HCT116 (cell line): ENCODE results near the gene DMRT3. TPM values are rescaled to one million over a fixed set of nuclear protein-coding genes. Genes with fewer than 3 reads are reported as not detected.

ENCODE experiments used
- ATAC-seq: fragments of 200-7000 bp; cut with Tn5 transposase; 2 replicates; pipeline ENCODE4 v1.9.1; 2020; ENCODE audit warnings: mild to moderate bottlenecking, moderate library complexity
- BruUV-seq: library from RNA; stranded (reverse); fragments of 400-500 nt; replicated peaks from 2 replicates; lab custom pipeline; 2021; lab: Mats Ljungman, UMichigan
- CTCF ChIA-PET: fragments of 300-600 bp; sonication (Branson Sonifier 250); formaldehyde crosslinking; loops from one replicate; lab custom pipeline; 2021; ENCODE audit warnings: antibody characterized with exemption; lab: Charles Lee
- POLR2A ChIA-PET: fragments of 300-600, 350-600 bp; sonication (Branson Sonifier 250); formaldehyde crosslinking; loops from one replicate; lab custom pipeline; 2021; ENCODE audit warnings: antibody characterized with exemption; lab: Charles Lee
- RAD21 ChIA-PET, 2 experiments: fragments of 300-600 bp; sonication (Branson Sonifier 250); formaldehyde crosslinking; loops; one replicate each; lab custom pipeline; 2023; ENCODE audit warnings: low total read pairs in 2 of 2; ENCODE audit not compliant: uncharacterized antibody in 2 of 2, unreplicated experiment in 2 of 2, low non-redundant PET in 1 of 2; lab: Charles Lee
- DNase-seq: peaks from one replicate; pipeline ENCODE4 v3.0.0-alpha.2; 2010; ENCODE audit warnings: low read depth, low spot score
- H2AFZ ChIP-seq: fragments of 200-600 bp; shearing (Covaris generic), sonication (generic); 2 replicates; pipeline ENCODE4 v1.6.1; 2017; ENCODE audit warnings: low read depth, mixed run types, mixed read lengths, antibody characterized with exemption, low read length; ENCODE audit not compliant: poor library complexity, severe bottlenecking
- H3K27ac ChIP-seq: 2 replicates; pipeline ENCODE4 v1.5.1; 2012; ENCODE audit warnings: low read depth, low read length
- H3K27me3 ChIP-seq: fragments of 200-600 bp; sonication (generic); 2 replicates; pipeline ENCODE4 v1.6.1; 2016; ENCODE audit warnings: mixed run types, low read length, mixed read lengths; ENCODE audit not compliant: insufficient read depth
- H3K36me3 ChIP-seq, 2 experiments: fragments of 200-500 bp in 1 of 2; fragments of 200-600 bp in 1 of 2; sonication (Bioruptor generic) in 1 of 2; sonication (generic) in 1 of 2; 2 replicates each; pipeline versions ENCODE4 v1.5.1 to v1.6.1; 2014 to 2016; ENCODE audit warnings: low read length in 2 of 2, inconsistent platforms in 1 of 2, mixed read lengths in 1 of 2, mixed run types in 1 of 2; ENCODE audit not compliant: insufficient read depth in 2 of 2, control insufficient read depth in 1 of 2
- H3K4me1 ChIP-seq, 2 experiments: fragments of 200-600 bp in 1 of 2; sonication (generic) in 1 of 2; 2 replicates each; pipeline versions ENCODE4 v1.5.1 to v1.6.1; 2012 to 2017; ENCODE audit warnings: low read length in 2 of 2, inconsistent platforms in 1 of 2, mild to moderate bottlenecking in 1 of 2, mixed read lengths in 1 of 2, mixed run types in 1 of 2, moderate library complexity in 1 of 2; ENCODE audit not compliant: insufficient read depth in 2 of 2, control insufficient read depth in 1 of 2
- H3K4me2 ChIP-seq: fragments of 200-600 bp; sonication (generic); 2 replicates; pipeline ENCODE4 v1.6.1; 2017; ENCODE audit warnings: mixed run types, low read length, mixed read lengths
- H3K4me3 ChIP-seq, 2 experiments: fragments of 200-600 bp in 1 of 2; sonication (generic) in 1 of 2; replicated peaks in 1 of 2; 2 replicates each; pipeline ENCODE4 v1.5.1; 2011 to 2016; ENCODE audit warnings: low read length in 2 of 2, control low read depth in 1 of 2, low read depth in 1 of 2, mild to moderate bottlenecking in 1 of 2, mixed read lengths in 1 of 2, mixed run types in 1 of 2
- H3K79me2 ChIP-seq: fragments of 200-600 bp; sonication (generic); 2 replicates; pipeline ENCODE4 v1.6.1; 2017; ENCODE audit warnings: mild to moderate bottlenecking, mixed run types, low read length, moderate library complexity, mixed read lengths; ENCODE audit not compliant: insufficient read depth
- H3K9ac ChIP-seq: fragments of 200-600 bp; sonication (generic); 2 replicates; pipeline ENCODE4 v1.6.1; 2016; ENCODE audit warnings: low read length, mixed read lengths
- H3K9me2 ChIP-seq: fragments of 200-600 bp; sonication (generic), shearing (Covaris generic); 2 replicates; pipeline ENCODE4 v1.6.1; 2017; ENCODE audit warnings: mixed run types, mild to moderate bottlenecking, moderate library complexity; ENCODE audit not compliant: insufficient read depth
- H3K9me3 ChIP-seq, 2 experiments: fragments of 200-500 bp in 1 of 2; fragments of 200-600 bp in 1 of 2; sonication (Bioruptor generic) in 1 of 2; sonication (generic) in 1 of 2; 2 replicates each; pipeline ENCODE4 v1.6.1; 2014 to 2017; ENCODE audit warnings: low read length in 2 of 2, mixed read lengths in 2 of 2, inconsistent platforms in 1 of 2, low read depth in 1 of 2, mild to moderate bottlenecking in 1 of 2, mixed run types in 1 of 2, moderate library complexity in 1 of 2; ENCODE audit not compliant: control insufficient read depth in 1 of 2, insufficient read depth in 1 of 2
- H4K20me1 ChIP-seq: fragments of 200-600 bp; sonication (generic), shearing (Covaris generic); 2 replicates; pipeline ENCODE4 v1.6.1; 2017; ENCODE audit warnings: mixed run types, mild to moderate bottlenecking, moderate library complexity; ENCODE audit not compliant: insufficient read depth
- EGR1 ChIP-seq: IDR thresholded peaks from 2 replicates; pipeline ENCODE4 v1.6.1; 2012; ENCODE audit warnings: low read depth
- EZH2 ChIP-seq: fragments of 200-600 bp; sonication (generic); IDR thresholded peaks from 2 replicates; pipeline ENCODE4 v1.6.1; 2017; ENCODE audit warnings: antibody characterized with exemption, mixed run types
- FOSL1 ChIP-seq: IDR thresholded peaks from 2 replicates; pipeline ENCODE4 v1.6.1; 2012; ENCODE audit warnings: low read depth
- JUND ChIP-seq: IDR thresholded peaks from 2 replicates; pipeline ENCODE4 v1.6.1; 2012
- POLR2A ChIP-seq: IDR thresholded peaks from 2 replicates; pipeline ENCODE4 v1.7.0; 2011; ENCODE audit warnings: borderline replicate concordance; ENCODE audit not compliant: insufficient read depth, insufficient read length; ENCODE audit errors: extremely low read depth
- POLR2AphosphoS5 ChIP-seq: IDR thresholded peaks from 2 replicates; pipeline ENCODE4 v1.6.1; 2011; ENCODE audit warnings: mild to moderate bottlenecking, low read depth, low read length, moderate library complexity
- RAD21 ChIP-seq: IDR thresholded peaks from 2 replicates; pipeline ENCODE4 v1.6.1; 2012; ENCODE audit warnings: low read depth, mild to moderate bottlenecking
- REST ChIP-seq: IDR thresholded peaks from 2 replicates; pipeline ENCODE4 v1.6.1; 2012; ENCODE audit warnings: low read depth
- SRF ChIP-seq: IDR thresholded peaks from 2 replicates; pipeline ENCODE4 v1.6.1; 2012; ENCODE audit warnings: low read depth
- ZBTB33 ChIP-seq: IDR thresholded peaks from 2 replicates; pipeline ENCODE4 v1.6.1; 2011; ENCODE audit warnings: mild to moderate bottlenecking, low read length, moderate library complexity; ENCODE audit not compliant: insufficient replicate concordance; ENCODE audit errors: extremely low read depth
- ZFX ChIP-seq: fragments of 450-650 bp; IDR thresholded peaks from 2 replicates; pipeline ENCODE4 v1.6.1; 2017
- ZNF274 ChIP-seq: fragments of 200-500 bp; sonication (Bioruptor generic); IDR thresholded peaks from 2 replicates; pipeline ENCODE4 v1.6.1; 2014; ENCODE audit warnings: mild to moderate bottlenecking, low read depth, low read length, inconsistent platforms
- intact Hi-C: fragments of 100-400 bp; cut with micrococcal nuclease; formaldehyde crosslinking; loops from 2 replicates; pipeline ENCODE4 v1.10.0; 2022
- total RNA-seq: library from RNA; stranded (reverse); gene quantifications from one replicate; pipeline ENCODE4 v1.2.1, GENCODE V29; 2021; ENCODE audit not compliant: unreplicated experiment
- TF ChIP-seq, protein P1 (sequence below): IDR thresholded peaks from 2 replicates; pipeline ENCODE4 v1.6.1; 2012

Gene DMRT3
- total RNA-seq, 1 experiment from 2014 or later = not detected

- H3K27me3 ChIP-seq = no peaks in the 10 kb centered on the region; the same call in 1 of the 2 replicates
- H3K9me3 ChIP-seq = no peaks in the 10 kb centered on the region
- H3K4me2 ChIP-seq = no peak overlapping the region
- TF ChIP-seq, protein P1, sequence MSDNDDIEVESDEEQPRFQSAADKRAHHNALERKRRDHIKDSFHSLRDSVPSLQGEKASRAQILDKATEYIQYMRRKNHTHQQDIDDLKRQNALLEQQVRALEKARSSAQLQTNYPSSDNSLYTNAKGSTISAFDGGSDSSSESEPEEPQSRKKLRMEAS = no peak
- TF ChIP-seq EZH2 (no peak), POLR2A (no peak), SRF (no peak), ZFX (no peak), FOSL1 (no peak), ZBTB33 (no peak), JUND (no peak), RAD21 (no peak), POLR2AphosphoS5 (no peak), EGR1 (no peak), ZNF274 (no peak), REST (no peak)
- no peaks in the 10 kb centered on the region for H4K20me1 ChIP-seq
- H3K27ac ChIP-seq = no peak overlapping the region
- no peaks in the 10 kb centered on the region for H3K79me2 ChIP-seq
- no peak for ATAC-seq
- DNase-seq = no peak
- H3K4me1 ChIP-seq = no peaks in the 10 kb centered on the region
- no peak overlapping the region for H2AFZ ChIP-seq
- intact Hi-C loops = no loop called here
- ChIA-PET CTCF (interaction anchor here (1.3 kb wide), 1 partner anchor 51 kb away, joined by 4 read pairs; no protein-coding TSS in a partner anchor), POLR2A (no interaction called here), RAD21 (no interaction called here)
- no peak overlapping the region for H3K4me3 ChIP-seq
- H3K9me2 ChIP-seq = no peaks in the 10 kb centered on the region
- BruUV-seq = no TSS peak
- no peak overlapping the region for H3K9ac ChIP-seq
- no peaks in the 10 kb centered on the region for H3K36me3 ChIP-seq
These were observed 1.7 kb downstream of the DMRT3 start for GRCh38 chr9:977838-978830.
